Endothelial cell of umbilical vein (primary cell): ENCODE results near the gene WASF2. TPM values are rescaled to one million over a fixed set of nuclear protein-coding genes. Genes with fewer than 3 reads are reported as not detected.

Experiments used
- BruUV-seq: library from RNA; stranded (reverse); fragments of 400-500 nt; replicated peaks from 2 replicates; lab custom pipeline; 2021; lab: Mats Ljungman, UMichigan
- CTCF ChIA-PET: fragments of 300-600, 350-600 bp; sonication (Branson Sonifier 250); formaldehyde crosslinking; loops from one replicate; lab custom pipeline; 2021; ENCODE audit warnings: antibody characterized with exemption, inconsistent platforms; lab: Charles Lee
- POLR2A ChIA-PET: fragments of 300-600, 350-600 bp; sonication (Branson Sonifier 250); formaldehyde crosslinking; loops from one replicate; lab custom pipeline; 2021; ENCODE audit warnings: antibody characterized with exemption, inconsistent platforms; lab: Charles Lee
- DNase-seq: peaks from one replicate; pipeline ENCODE4 v3.0.0-alpha.2; 2011; ENCODE audit warnings: low read depth, low spot score
- FAIRE-seq: peaks from 2 replicates; lab custom pipeline; 2011; peaks lifted over from hg19 to GRCh38; lab: Jason Lieb, UNC
- H2AFZ ChIP-seq: 2 replicates; pipeline ENCODE4 v1.6.0; 2012; ENCODE audit warnings: low read depth, low read length, control low read depth, inconsistent platforms
- H3K27ac ChIP-seq: 2 replicates; pipeline ENCODE4 v1.5.1; 2011; ENCODE audit warnings: low read depth, mild to moderate bottlenecking, control low read depth, low read length, moderate library complexity; ENCODE audit not compliant: insufficient read depth
- H3K27me3 ChIP-seq, 2 experiments: 2 replicates each; pipeline versions ENCODE4 v1.6.0 to v1.6.1; 2011; ENCODE audit warnings: low read length in 2 of 2, mixed read lengths in 1 of 2; ENCODE audit not compliant: control insufficient read depth in 2 of 2, insufficient read depth in 2 of 2
- H3K36me3 ChIP-seq, 2 experiments: 2 replicates in 1 of 2; 3 replicates in 1 of 2; pipeline ENCODE4 v1.5.1; 2011; ENCODE audit warnings: low read length in 2 of 2, mild to moderate bottlenecking in 1 of 2, moderate library complexity in 1 of 2; ENCODE audit not compliant: control insufficient read depth in 2 of 2, insufficient read depth in 2 of 2; ENCODE audit errors: extremely low read depth in 1 of 2
- H3K4me1 ChIP-seq: 3 replicates; pipeline ENCODE4 v1.5.1; 2011; ENCODE audit warnings: mild to moderate bottlenecking, low read length; ENCODE audit not compliant: control insufficient read depth, insufficient read depth; ENCODE audit errors: extremely low read depth
- H3K4me2 ChIP-seq: 2 replicates; pipeline ENCODE4 v1.6.1; 2011; ENCODE audit warnings: low read length, control low read depth, mixed read lengths; ENCODE audit not compliant: insufficient read depth
- H3K4me3 ChIP-seq, 3 experiments: fragments of 200-600 bp in 1 of 3; sonication (generic), shearing (Covaris generic) in 1 of 3; replicated peaks in 1 of 3; 2 replicates each; pipeline ENCODE4 v1.5.1; 2011 to 2016; ENCODE audit warnings: control low read depth in 3 of 3, low read length in 3 of 3, mild to moderate bottlenecking in 2 of 3, inconsistent platforms in 1 of 3, low read depth in 1 of 3, moderate library complexity in 1 of 3; ENCODE audit not compliant: insufficient read depth in 1 of 3
- H3K79me2 ChIP-seq: 2 replicates; pipeline ENCODE4 v1.6.0; 2012; ENCODE audit warnings: low read length, inconsistent platforms; ENCODE audit not compliant: control insufficient read depth, insufficient read depth
- H3K9ac ChIP-seq: replicated peaks from 2 replicates; pipeline ENCODE3; 2011; ENCODE audit warnings: low read length, control low read depth; ENCODE audit not compliant: insufficient read depth; ENCODE audit errors: extremely low read depth
- H3K9me1 ChIP-seq: replicated peaks from 3 replicates; pipeline ENCODE4 v1.6.0; 2011; ENCODE audit warnings: mild to moderate bottlenecking, low read length; ENCODE audit not compliant: control insufficient read depth, insufficient read depth; ENCODE audit errors: extremely low read depth
- H3K9me3 ChIP-seq: replicated peaks from 2 replicates; pipeline ENCODE4 v1.5.1; 2012; ENCODE audit warnings: low read length, inconsistent platforms; ENCODE audit not compliant: control insufficient read depth, insufficient read depth
- H4K20me1 ChIP-seq: replicated peaks from 2 replicates; pipeline ENCODE3; 2011; ENCODE audit warnings: mild to moderate bottlenecking, low read length; ENCODE audit not compliant: control insufficient read depth, insufficient read depth; ENCODE audit errors: extremely low read depth
- CTCF ChIP-seq, 2 donors: IDR thresholded peaks; 1 replicate in 1 of 2; 2 replicates in 1 of 2; pipeline ENCODE4 v1.5.1; 2011; ENCODE audit warnings: low read length in 2 of 2, mild to moderate bottlenecking in 2 of 2, moderate library complexity in 2 of 2, control low read depth in 1 of 2, inconsistent platforms in 1 of 2, low read depth in 1 of 2; ENCODE audit not compliant: insufficient read depth in 1 of 2; ENCODE audit errors: extremely low read depth in 1 of 2
- EZH2 ChIP-seq: IDR thresholded peaks from 2 replicates; pipeline ENCODE4 v1.6.1; 2012; ENCODE audit warnings: borderline replicate concordance, low read depth, mild to moderate bottlenecking, moderate library complexity, low read length, inconsistent platforms; ENCODE audit not compliant: severe bottlenecking
- FOS ChIP-seq: IDR thresholded peaks from 2 replicates; pipeline ENCODE4 v1.6.1; 2011; ENCODE audit warnings: mild to moderate bottlenecking, low read length, moderate library complexity, borderline replicate concordance; ENCODE audit not compliant: insufficient read depth
- GATA2 ChIP-seq: IDR thresholded peaks from 2 replicates; pipeline ENCODE4 v1.7.0; 2011; ENCODE audit warnings: low read depth, mild to moderate bottlenecking, moderate library complexity, mixed read lengths, low read length; ENCODE audit not compliant: insufficient read length, insufficient read depth
- JUN ChIP-seq: IDR thresholded peaks from 2 replicates; pipeline ENCODE4 v1.6.1; 2011; ENCODE audit warnings: borderline replicate concordance, low read depth; ENCODE audit not compliant: insufficient read length, insufficient read depth
- MYC ChIP-seq: IDR thresholded peaks from one replicate; pipeline ENCODE4 v1.6.1; 2011; ENCODE audit warnings: mild to moderate bottlenecking, low read depth, low read length
- POLR2A ChIP-seq: IDR thresholded peaks from 2 replicates; pipeline ENCODE4 v1.6.1; 2012; ENCODE audit warnings: low read depth, mild to moderate bottlenecking, control low read depth, low read length
- POLR2AphosphoS5 ChIP-seq: IDR thresholded peaks from 2 replicates; pipeline ENCODE4 v1.6.1; 2012; ENCODE audit warnings: low read depth, mild to moderate bottlenecking, control low read depth, low read length, moderate library complexity; ENCODE audit not compliant: insufficient read depth
- dilution Hi-C: fragments of 300-500 bp; cut with MboI; formaldehyde crosslinking; loops from one replicate; pipeline ENCODE4 v1.15.0; 2019; ENCODE audit warnings: low sequenced_read_pairs; ENCODE audit not compliant: extremely low pct_ligation_motif_present
- intact Hi-C: fragments of 100-400 bp; cut with micrococcal nuclease; formaldehyde crosslinking; loops from one replicate; pipeline ENCODE4 v1.10.0; 2022
- polyA plus RNA-seq, 4 experiments: library from polyadenylated mRNA; depleted of rRNA in 3 of 4; stranded (reverse) in 3 of 4; unstranded in 1 of 4; fragments of >200 nt; gene quantifications; 2 replicates each; pipeline versions ENCODE4 v1.2.1 to v1.2.3, GENCODE V29; 2011 to 2012; ENCODE audit warnings: missing spikeins in 1 of 4
- total RNA-seq: library from RNA; stranded (reverse); gene quantifications from 2 replicates; pipeline ENCODE4 v1.2.3, GENCODE V29; 2021
- TF ChIP-seq, protein P1 (sequence below): IDR thresholded peaks from 2 replicates; pipeline ENCODE4 v1.6.1; 2011; ENCODE audit not compliant: insufficient read depth, insufficient read length

The WASF2 gene
- total and polyA plus RNA-seq, 2 donors (not counting 3 experiments of a cell fraction or from before 2014, with no cell fraction given): 76.9 to 172 TPM

DNA sequence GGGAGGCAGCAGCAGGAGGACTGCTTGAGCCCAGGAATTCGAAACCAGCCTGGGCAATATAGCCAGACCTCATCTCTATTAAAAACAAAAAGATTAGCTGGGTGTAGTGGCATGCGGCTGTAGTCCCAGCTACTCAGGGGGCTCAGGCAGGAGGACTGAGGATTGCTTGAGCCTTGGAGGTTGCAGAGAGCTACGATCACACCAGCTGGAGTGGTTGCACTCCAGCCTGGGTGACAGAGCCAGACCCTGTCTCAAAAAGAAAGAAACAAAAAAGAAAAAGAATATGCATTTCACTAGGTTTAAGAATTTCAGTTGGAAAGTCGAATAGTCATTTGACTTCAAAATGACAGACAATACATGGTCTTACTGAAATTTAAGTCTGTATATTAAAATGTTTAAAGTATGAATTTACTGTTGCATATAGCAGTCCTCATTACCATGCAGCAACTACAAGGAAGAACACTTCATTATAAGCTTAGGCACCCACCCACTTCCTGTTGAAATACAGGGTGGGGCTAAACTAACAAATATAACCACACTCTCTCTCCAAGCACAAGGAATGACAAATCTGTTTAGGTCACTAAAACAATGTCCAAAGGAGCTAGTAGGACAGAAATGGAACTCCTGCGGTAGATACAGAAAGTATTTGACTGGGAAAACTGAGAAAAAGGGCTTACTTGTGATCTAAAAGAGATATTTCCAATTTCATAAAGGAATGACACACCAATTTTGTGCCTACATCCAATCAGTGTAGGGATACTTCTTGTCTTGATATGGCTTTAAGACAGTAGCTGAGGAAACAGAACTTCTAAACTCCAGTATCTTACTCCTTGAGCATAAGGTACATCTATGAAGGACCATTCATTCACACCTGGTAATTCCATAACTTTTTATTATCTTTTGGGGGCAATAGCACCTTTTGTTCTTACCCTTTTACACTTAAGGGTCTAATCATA, 53.5 kb downstream of the WASF2 start:
- CTCF ChIA-PET: interaction anchor here (0.9 to 2.3 kb wide), 10 partner anchors 9 to 170 kb away, joined by 3 to 8 read pairs (median 6); no protein-coding TSS in a partner anchor
- H3K9me1 ChIP-seq: no peaks in the 10 kb centered on the region
- intact Hi-C loops (no loop called here), dilution Hi-C loops (no loop called here)
- H3K9me3 ChIP-seq: no peaks in the 10 kb centered on the region
- H3K36me3 ChIP-seq: peaks cover 0 to 2% of the 10 kb centered on the region in 2 experiments
- TSS peak; percentile 82 for BruUV-seq
- H3K79me2 ChIP-seq: peaks cover 74% of the 10 kb centered on the region
- H3K27me3 ChIP-seq: no peaks in the 10 kb centered on the region
- peak; percentile 69 for DNase-seq
- POLR2A ChIA-PET: no interaction called here
- H3K4me2 ChIP-seq: peak overlapping the region; percentile 65
- peak overlapping the region; percentile 12 for H3K9ac ChIP-seq
- H3K4me3 ChIP-seq: no peak overlapping the region
- TF ChIP-seq FOS (no peak), POLR2A (peak; percentile 34)
- H4K20me1 ChIP-seq: no peaks in the 10 kb centered on the region
- H3K4me1 ChIP-seq: peaks cover 26% of the 10 kb centered on the region
- peak overlapping the region; percentile 28 for H3K27ac ChIP-seq
- H2AFZ ChIP-seq: no peak overlapping the region
- no peak for FAIRE-seq

- Histone ChIP-seq H3K4me2 (no peak overlapping the region), H3K4me3 (no peak overlapping the region), H4K20me1 (no peaks in the 10 kb centered on the region), H3K9ac (no peak overlapping the region), H3K79me2 (peaks cover 75% of the 10 kb centered on the region), H3K27ac (no peak overlapping the region), H3K9me1 (no peaks in the 10 kb centered on the region), H3K27me3 (no peaks in the 10 kb centered on the region), H3K9me3 (no peaks in the 10 kb centered on the region), H3K4me1 (peaks cover 34% of the 10 kb centered on the region), H2AFZ (no peak overlapping the region), H3K36me3 (peaks cover 0 to 2% of the 10 kb centered on the region in 2 experiments)
- dilution Hi-C loops: no loop called here
- ChIA-PET CTCF (interaction anchor here (1.4 to 2.3 kb wide), 6 partner anchors 8 to 121 kb away, joined by 4 to 8 read pairs (median 6); no protein-coding TSS in a partner anchor), POLR2A (no interaction called here)
- no TSS peak for BruUV-seq
- no peak for FAIRE-seq
- no peak for DNase-seq
- intact Hi-C loops: no loop called here
- TF ChIP-seq, protein P1, sequence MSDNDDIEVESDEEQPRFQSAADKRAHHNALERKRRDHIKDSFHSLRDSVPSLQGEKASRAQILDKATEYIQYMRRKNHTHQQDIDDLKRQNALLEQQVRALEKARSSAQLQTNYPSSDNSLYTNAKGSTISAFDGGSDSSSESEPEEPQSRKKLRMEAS: no peak
- TF ChIP-seq CTCF (IDR thresholded peaks at IDR 0.05; ENCODE audit: extremely low read depth in 1 of 2, insufficient read depth in 1 of 2, low read depth in 1 of 2, low read length in 2 of 2) (no peak), MYC (no peak), POLR2AphosphoS5 (no peak), EZH2 (no peak), POLR2A (no peak), JUN (no peak), GATA2 (no peak), FOS (no peak)
Measured at GRCh38 chr1:27435566-27436203, 54.3 kb downstream of the WASF2 start.
